Testis (tissue), 3 donors: ENCODE results near the gene TACC2. TPM values are rescaled to one million over a fixed set of nuclear protein-coding genes. Genes with fewer than 3 reads are reported as not detected.
"Not testable (repeated sequence)": the region's sequence is repeated elsewhere in the genome, so short reads cannot be mapped to it uniquely, and the experiment has no call there.

Experiments used
- DNase-seq: peaks from one replicate; pipeline ENCODE4 v3.0.0-alpha.2; 2019
- H3K27ac ChIP-seq, 2 donors: fragments of 200-600 bp; sonication (generic); one replicate each; pipeline ENCODE4 v1.5.1; 2019
- H3K27me3 ChIP-seq: fragments of 200-600 bp; sonication (generic); one replicate; pipeline ENCODE4 v1.5.1; 2019
- H3K36me3 ChIP-seq: fragments of 200-600 bp; sonication (generic); one replicate; pipeline ENCODE4 v1.5.1; 2017; ENCODE audit warnings: low read depth; ENCODE audit errors: missing control alignments
- H3K4me1 ChIP-seq: fragments of 200-600 bp; sonication (generic); one replicate; pipeline ENCODE4 v1.5.1; 2019
- H3K4me3 ChIP-seq, 2 donors: fragments of 200-600 bp; sonication (generic); one replicate each; pipeline ENCODE4 v1.5.1; 2017 to 2019
- H3K9me3 ChIP-seq: fragments of 200-600 bp; sonication (generic); one replicate; pipeline ENCODE4 v1.5.1; 2017
- POLR2A ChIP-seq: fragments of 450-650 bp; IDR thresholded peaks from one replicate; pipeline ENCODE4 v1.6.1; 2017; ENCODE audit warnings: antibody characterized with exemption, mild to moderate bottlenecking, moderate library complexity
- WGBS, 2 donors: methylation state at CpG; one replicate each; pipeline ENCODE4 v1.1.5; 2018; 5-methylcytosine and 5-hydroxymethylcytosine counted together
- intact Hi-C: fragments of 100-400 bp; cut with DNase I; formaldehyde crosslinking; loops from one replicate; pipeline ENCODE4 v1.15.1; 2023; ENCODE audit warnings: low total_unique reads
- polyA plus RNA-seq: library from polyadenylated mRNA; stranded (reverse); fragments of 350-450 nt; fragmentation: Illumina TruSeq; extraction: RNeasy Lipid Tissue Mini Kit (QIAGEN cat#74804); gene quantifications from one replicate; pipeline ENCODE4 v1.2.3, GENCODE V29; 2014; ENCODE audit warnings: low read depth, low replicate concordance; ENCODE audit not compliant: insufficient read depth
- total RNA-seq, 2 donors: library from RNA; depleted of rRNA; stranded (reverse); fragments of >200 nt; gene quantifications; one replicate each; pipeline ENCODE4 v1.2.3, GENCODE V29; 2016
- TF ChIP-seq, protein P1 (sequence below), 3 experiments: fragments of 450-650 bp in 2 of 3; fragments of 200-600 bp in 1 of 3; sonication (generic) in 1 of 3; IDR thresholded peaks; one replicate each; pipeline ENCODE4 v1.5.1; 2016 to 2019; ENCODE audit warnings: antibody characterized with exemption in 3 of 3, mild to moderate bottlenecking in 2 of 3, moderate library complexity in 1 of 3

Gene TACC2
- total and polyA plus RNA-seq, 3 donors from 2014 or later = 18.0 to 24.2 (median 21.3) TPM

DNA sequence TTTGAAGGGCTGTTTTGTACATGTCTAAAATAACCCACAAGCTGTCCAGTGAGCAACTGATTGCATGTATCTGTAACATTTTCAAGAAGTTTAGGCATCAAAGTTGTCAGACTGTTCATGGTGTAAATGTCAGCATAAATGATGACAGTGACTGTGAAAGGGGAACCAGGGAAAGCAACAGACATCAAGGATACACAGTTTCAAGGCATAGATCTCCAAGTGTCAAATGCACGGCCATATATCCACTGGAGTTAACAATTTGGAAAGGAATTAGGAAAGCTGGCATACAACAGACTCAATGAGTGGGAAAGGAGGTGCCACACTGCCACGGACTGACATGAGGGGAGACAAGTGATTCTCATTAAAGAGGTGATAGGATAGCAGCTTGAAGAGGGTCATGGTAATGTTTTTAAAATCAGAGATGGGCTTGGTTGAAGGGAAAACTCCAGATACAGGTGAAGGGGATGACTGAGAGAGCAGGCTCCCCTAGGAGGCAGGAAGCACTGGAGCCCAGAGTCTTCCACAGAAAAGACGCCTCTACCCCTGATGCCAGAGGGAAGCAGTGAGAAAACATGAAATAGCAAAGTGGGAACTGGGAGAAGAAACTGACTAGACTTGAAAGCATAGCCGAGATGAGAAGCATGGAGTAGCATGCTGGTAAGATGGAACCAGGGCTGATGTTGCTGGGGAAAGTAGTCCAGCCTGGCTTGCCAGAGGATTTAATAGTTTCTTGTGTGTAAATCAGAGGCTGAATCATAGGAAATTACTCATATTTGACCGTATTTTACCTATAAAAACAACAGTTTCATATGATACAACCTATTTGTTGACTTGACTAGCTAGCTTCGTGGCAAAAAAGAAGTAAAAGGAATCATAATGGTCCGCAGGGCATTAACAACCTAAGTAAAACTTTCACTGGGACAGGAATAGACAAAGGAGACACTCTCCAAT, 32.6 kb upstream of the TACC2 start:
- H3K27me3 ChIP-seq = no peaks in the 10 kb centered on the region
- WGBS, 2 donors = 84 to 90% methylated on average over 7 of the region's 7 CpGs
- no peak overlapping the region for H3K4me3 ChIP-seq
- H3K36me3 ChIP-seq = no peaks in the 10 kb centered on the region
- no peak overlapping the region for H3K27ac ChIP-seq
- TF ChIP-seq POLR2A = no peak
- TF ChIP-seq, protein P1, sequence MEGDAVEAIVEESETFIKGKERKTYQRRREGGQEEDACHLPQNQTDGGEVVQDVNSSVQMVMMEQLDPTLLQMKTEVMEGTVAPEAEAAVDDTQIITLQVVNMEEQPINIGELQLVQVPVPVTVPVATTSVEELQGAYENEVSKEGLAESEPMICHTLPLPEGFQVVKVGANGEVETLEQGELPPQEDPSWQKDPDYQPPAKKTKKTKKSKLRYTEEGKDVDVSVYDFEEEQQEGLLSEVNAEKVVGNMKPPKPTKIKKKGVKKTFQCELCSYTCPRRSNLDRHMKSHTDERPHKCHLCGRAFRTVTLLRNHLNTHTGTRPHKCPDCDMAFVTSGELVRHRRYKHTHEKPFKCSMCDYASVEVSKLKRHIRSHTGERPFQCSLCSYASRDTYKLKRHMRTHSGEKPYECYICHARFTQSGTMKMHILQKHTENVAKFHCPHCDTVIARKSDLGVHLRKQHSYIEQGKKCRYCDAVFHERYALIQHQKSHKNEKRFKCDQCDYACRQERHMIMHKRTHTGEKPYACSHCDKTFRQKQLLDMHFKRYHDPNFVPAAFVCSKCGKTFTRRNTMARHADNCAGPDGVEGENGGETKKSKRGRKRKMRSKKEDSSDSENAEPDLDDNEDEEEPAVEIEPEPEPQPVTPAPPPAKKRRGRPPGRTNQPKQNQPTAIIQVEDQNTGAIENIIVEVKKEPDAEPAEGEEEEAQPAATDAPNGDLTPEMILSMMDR (IDR thresholded peaks at IDR 0.05) = no peak
- DNase-seq = no peak
- H3K4me1 ChIP-seq = no peaks in the 10 kb centered on the region
- intact Hi-C loops = no loop called here
- no peaks in the 10 kb centered on the region for H3K9me3 ChIP-seq

DNA sequence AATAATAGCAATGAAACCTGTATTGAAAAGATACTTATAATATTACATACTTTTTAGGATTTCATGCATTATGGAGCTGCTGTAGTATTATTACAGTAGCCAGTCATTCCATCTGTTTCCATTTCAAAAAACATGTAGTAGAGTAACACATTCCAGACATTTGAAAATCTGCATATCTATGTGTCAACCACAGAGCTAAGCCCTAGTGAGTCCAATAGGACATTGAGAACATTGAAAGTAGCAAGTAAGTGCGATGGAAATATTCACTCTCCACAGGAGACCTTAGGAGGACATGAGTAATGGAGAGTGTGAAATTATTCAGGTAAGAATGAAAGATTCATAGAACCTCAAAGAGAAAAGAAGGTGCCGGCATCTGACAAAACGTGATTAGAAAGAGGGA, 29.3 kb upstream of the TACC2 start:
- no peaks in the 10 kb centered on the region for H3K9me3 ChIP-seq
- intact Hi-C loops = no loop called here
- DNase-seq = no peak
- H3K27ac ChIP-seq = no peak overlapping the region
- TF ChIP-seq, protein P1 (IDR thresholded peaks at IDR 0.05) = no peak
- no peak for TF ChIP-seq POLR2A
- H3K4me3 ChIP-seq = no peak overlapping the region
- H3K36me3 ChIP-seq = no peaks in the 10 kb centered on the region
- no peaks in the 10 kb centered on the region for H3K27me3 ChIP-seq
- H3K4me1 ChIP-seq = no peaks in the 10 kb centered on the region
- 87 to 90% methylated on average over 3 of the region's 3 CpGs for WGBS, 2 donors

DNA sequence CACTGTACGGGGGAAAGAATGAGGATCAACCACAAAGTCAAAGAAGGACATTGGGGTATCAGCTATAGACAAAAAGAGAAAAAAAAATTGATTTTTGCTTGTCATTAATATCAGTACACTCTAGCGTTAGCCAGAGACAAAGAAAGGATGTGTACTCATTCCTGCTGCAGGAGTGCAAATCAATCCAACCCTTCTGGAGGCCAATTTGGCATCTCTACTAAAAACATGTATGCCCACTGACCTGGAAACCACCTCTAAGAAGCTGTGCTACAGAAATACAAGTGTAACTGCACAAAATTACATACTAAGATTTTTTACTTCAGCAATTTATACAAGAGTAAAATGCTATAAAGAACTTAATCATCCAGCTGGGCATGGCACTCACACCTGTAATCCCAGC, 27.5 kb upstream of the TACC2 start:
- H3K27me3 ChIP-seq = no peaks in the 10 kb centered on the region
- TF ChIP-seq POLR2A = no peak
- TF ChIP-seq, protein P1 (IDR thresholded peaks at IDR 0.05) = no peak
- DNase-seq = no peak
- no peaks in the 10 kb centered on the region for H3K9me3 ChIP-seq
- intact Hi-C loops = no loop called here
- no peaks in the 10 kb centered on the region for H3K4me1 ChIP-seq
- 90 to 96% methylated on average over 2 of the region's 2 CpGs for WGBS, 2 donors
- H3K4me3 ChIP-seq = no peak overlapping the region
- H3K36me3 ChIP-seq = no peaks in the 10 kb centered on the region
- H3K27ac ChIP-seq = no peak overlapping the region

DNA sequence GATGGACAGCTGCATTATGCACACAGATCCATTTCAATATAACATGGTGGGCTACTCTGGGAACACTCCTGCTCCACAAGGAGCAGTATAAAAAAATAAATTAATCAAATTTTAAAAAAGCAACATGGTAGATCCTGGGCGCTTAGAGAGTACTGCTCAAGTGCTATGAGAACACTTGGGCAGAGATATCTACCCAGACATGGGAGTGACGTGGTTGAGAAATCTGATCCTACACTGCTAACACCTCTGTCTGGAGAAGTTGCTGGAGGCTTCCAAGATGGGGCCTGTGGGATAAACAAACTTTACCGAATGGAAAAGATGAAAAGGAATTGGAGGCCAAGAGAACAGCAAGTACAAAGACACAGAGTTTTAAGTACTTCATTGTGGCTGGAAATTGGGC, 23.0 kb upstream of the TACC2 start:
- WGBS, 2 donors = 80 to 81% methylated on average over 3 of the region's 3 CpGs
- TF ChIP-seq POLR2A = no peak
- Histone ChIP-seq H3K4me1 (no peaks in the 10 kb centered on the region), H3K4me3 (no peak overlapping the region), H3K36me3 (no peaks in the 10 kb centered on the region), H3K9me3 (no peaks in the 10 kb centered on the region), H3K27me3 (no peaks in the 10 kb centered on the region), H3K27ac (no peak overlapping the region)
- DNase-seq = no peak
- intact Hi-C loops = no loop called here

DNA sequence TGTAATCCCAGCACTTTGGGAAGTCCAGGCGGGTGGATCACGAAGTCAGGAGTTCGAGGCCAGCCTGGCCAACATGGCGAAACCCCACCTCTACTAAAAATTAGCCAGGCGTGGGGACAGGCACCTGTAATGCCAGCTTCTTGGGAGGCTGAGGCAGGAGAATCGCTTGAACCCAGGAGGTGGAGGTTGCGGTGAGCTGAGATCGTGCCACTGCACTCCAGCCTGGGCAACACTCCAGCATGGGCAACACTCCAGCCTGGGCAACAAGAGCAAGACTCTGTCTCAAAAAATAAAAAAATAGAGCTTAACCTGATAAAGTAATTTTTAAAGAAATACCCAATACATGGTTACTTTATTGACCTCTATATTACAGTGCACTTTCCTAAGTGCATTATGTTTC, 19.9 kb upstream of the TACC2 start:
- H3K4me1 ChIP-seq, H3K36me3 ChIP-seq, intact Hi-C loops, H3K4me3 ChIP-seq, H3K27me3 ChIP-seq, DNase-seq, H3K27ac ChIP-seq, H3K9me3 ChIP-seq: not testable (repeated sequence)
- 88 to 94% methylated on average over 8 of the region's 8 CpGs for WGBS, 2 donors
